HG03135 (cell line): ENCODE results near the gene TCF4.
A peak's percentile ranks its signal among the peaks of the same experiment; 100 is the strongest.

Source experiments
- ATAC-seq: cut with Tn5 transposase; IDR thresholded peaks from one replicate; pipeline ENCODE4 v1.9.1; 2021; ENCODE audit warnings: mild to moderate bottlenecking, moderate library complexity; ENCODE audit not compliant: unreplicated experiment

The TCF4 gene

DNA sequence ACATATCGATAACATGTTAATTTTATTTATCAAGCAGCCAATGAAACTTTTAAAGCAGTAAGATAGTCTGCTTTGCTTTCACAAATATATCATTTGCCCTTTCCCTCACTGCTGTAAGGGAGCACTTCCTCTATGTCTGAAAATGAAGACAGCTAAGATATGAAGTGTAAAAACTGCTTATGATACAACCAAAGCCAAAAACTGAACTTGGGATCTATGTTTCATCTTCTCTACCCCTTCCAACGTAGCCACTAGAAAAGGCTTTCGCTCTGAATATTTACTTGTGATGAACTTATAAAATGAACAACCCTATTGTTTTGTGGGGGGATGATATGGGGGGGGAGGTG, 140.3 kb downstream of the TCF4 start:
- no peak for ATAC-seq

GRCh38 chr18:55446996-55447671, 140.9 kb downstream of the TCF4 start:
- ATAC-seq, result no peak

- no peak for ATAC-seq
These were observed 143.5 kb downstream of the TCF4 start for GRCh38 chr18:55444536-55444935.

GRCh38 chr18:55443776-55444175, 144.2 kb downstream of the TCF4 start:
- ATAC-seq, result no peak

DNA sequence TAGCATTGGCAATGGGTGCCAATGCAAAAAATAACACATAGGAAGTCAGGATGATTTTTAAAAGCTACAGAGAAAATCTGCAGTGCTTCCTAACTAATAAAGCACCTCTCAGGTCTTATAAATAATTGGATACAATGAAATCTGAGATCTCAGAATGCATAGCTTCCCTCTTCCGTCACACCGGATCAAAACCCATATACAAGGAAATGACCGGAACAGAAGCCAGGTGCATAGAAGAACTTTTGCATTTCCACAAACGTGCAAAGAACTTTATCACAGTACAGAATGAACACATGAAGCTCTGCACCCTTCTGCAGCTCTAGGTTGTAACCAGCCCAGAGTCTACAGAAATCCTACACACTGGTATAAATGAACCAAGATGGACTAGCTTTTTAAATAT, 145.4 kb downstream of the TCF4 start:
- no peak for ATAC-seq

DNA sequence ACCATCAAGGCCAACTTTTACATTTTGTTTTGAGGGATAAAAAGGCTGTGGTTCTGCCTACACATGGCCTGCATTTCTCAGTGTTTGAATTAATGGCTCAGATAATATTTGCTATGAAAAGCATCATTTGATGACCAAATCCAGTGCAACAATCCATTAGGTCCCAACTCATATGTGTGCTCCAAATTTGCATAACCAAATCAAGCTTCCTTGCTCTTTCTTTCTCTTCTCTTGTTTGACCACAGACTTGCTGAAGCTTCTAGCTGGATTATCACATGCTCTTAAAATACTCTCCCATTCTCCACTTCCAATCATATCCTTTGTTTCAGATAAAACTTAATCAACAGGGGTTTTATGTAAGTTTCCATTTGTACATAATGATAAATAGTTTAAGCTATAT, 147.0 kb downstream of the TCF4 start:
- ATAC-seq, result no peak

GRCh38 chr18:55439056-55439455, 148.9 kb downstream of the TCF4 start:
- ATAC-seq, result no peak

GRCh38 chr18:55435592-55435991, 152.4 kb downstream of the TCF4 start:
- ATAC-seq, result no peak

GRCh38 chr18:55433648-55434047, 154.3 kb downstream of the TCF4 start:
- no peak for ATAC-seq

DNA sequence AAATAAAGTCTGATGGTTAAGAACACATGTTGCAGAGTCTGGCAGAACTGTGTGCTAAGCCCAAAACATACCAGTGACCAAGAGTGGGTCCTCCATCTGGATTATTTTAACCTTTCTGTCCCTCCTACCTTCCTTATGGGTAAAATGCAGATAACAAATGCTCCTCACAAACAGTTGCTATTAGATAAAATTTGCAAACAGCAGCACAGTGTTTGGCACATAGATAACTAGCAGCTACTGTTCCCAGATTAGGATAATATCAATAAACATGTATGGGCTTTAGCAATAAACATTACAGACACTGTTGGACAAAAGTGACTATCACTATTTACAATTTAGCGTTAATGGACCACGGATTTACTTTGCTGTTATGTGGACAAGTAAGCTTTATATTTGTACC, 154.9 kb downstream of the TCF4 start:
- no peak for ATAC-seq

DNA sequence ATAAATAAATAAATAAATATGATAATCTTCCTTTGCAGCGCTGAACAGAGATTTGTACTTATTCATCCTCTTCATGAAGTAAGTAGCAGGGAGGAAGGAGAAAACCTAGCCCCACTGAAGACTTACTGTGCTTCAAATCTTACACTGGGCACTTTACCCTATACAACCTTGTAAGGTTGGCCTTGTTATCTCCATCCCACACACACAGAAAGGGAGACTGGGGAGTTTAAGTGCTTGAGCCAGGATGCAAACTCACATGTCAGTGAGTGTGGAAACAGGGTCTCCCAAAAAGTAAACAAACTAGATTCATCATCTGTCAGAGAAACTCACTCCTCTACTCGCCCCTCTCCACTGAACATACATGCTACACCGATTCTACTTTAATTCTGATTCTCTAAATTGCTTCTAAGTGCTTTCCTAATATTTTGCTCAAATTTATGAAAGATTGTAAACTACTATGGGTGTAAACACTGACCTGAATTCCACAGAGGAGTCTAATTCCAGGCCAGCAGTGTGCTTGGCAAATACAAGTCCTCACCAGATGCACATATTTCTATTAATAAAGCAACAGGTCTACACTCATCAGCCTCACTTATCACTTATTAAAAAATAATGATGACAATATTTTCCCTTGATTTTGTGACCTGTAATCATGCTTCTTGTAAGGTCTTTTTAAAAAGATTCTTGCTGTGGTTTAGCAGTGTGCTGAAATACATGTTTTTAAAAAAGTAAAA, 155.5 kb downstream of the TCF4 start:
- ATAC-seq, result no peak

DNA sequence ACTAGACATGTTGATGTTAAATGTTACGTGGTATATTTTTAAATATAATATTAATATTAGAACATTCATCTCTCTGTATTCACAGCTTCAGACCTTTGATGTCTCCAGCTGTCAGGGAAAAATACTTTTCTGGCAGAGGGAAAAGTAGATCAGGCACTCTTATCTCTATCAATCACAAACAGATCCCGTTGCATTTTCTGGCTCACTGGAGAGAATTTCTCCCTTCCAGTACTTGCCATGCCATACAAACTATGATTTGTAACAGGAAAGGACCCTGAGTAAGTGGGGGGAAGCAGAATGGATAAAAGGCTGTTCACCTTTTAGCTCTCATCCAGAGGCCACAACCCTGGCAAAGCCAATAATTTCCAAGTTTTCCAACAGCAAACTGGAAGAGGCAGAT, 158.0 kb downstream of the TCF4 start:
- ATAC-seq, result no peak

GRCh38 chr18:55427951-55428350, 160.0 kb downstream of the TCF4 start:
- no peak for ATAC-seq

DNA sequence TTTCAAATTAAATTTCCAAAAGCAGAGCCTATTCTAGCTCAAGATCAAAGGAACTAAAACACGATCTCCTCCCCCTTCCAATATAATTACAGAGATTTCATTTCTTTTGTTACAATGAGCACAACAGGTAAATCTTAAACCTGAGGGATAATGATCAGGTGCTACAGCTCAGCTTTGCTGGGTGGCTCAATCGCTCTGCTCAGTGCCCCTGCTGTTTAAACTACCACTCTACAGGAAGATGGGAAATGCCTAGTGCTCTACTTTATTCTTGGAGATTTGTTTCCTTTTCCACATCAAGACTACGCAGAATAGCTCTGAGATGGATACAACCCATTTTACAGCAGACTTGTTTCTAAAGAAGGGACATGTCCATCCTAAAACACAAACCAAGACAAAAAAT, 162.3 kb downstream of the TCF4 start:
- ATAC-seq, result no peak

- no peak for ATAC-seq
These were observed 165.4 kb downstream of the TCF4 start for GRCh38 chr18:55422456-55423180.

DNA sequence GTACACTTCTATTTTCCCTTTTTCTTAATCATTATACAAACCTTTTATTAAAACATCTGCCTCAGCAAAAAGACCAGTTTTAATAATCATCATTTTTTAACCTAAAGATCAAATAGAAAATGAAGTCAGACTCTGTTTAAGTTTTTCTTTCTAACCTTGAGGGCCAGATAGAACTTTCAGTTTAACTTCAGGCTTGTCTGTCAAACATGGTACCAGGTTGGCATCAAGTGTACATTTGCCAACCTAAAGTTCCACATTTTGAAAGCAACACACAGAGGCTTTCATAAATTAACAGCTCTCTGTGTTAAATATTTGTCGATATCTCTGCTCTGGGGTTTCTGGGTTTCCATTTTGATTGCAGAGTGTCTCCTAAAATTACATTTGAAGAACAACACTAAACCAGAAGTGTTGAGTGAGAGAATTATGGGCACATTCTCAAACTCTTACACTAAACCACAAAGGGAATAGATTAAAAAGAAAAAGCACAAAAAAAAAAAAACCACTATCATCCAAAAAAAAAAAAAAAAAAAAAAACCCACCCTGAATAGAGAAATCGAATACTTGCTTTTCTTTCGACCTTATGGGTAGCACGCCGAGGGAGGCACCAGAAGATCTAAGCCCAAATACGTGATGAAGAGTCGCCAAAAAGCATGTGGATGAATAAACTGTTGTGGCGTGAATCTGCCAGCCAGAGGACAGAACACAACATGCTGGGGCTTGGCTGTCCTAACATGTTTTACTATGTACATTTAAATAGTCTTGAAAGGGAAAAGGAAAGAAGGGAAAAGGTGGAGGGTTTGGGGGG, 166.2 kb downstream of the TCF4 start:
- ATAC-seq, result no peak

GRCh38 chr18:55421308-55421614, 166.7 kb downstream of the TCF4 start:
- ATAC-seq, result no peak

- ATAC-seq, result peak; percentile 56
These were observed 167.2 kb downstream of the TCF4 start for GRCh38 chr18:55420665-55421307.

DNA sequence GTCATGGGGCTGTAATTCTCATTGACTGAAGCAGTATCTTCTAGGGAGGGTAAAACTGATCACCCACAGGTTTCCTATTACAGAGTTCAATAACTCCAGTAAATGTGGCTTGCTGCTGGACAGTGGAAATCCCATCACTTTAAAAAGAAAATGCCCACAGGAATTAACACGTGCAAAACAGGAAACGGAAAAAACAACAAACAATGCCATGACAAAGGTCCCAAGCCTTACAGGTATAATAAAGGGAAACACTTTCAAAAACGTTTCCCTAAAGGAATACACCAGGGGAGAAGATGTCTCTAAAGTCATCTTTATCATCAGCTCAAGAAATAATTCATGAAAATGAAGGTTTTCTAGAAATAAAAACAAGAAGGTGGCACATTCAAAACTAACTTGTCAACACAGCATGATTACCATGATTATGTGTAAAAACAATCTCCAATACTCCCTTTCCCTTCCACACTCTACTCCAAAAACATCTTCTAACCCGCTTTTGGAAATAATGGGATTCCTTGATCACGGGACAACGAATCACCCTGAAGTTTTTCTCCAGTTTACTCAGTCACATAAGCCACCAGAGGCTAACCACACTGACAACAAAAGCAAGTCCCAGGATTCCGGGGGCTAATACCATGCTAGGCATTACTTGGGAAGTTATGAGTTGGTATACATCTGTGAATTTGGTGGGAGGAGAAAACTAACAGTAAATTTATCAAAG, 167.9 kb downstream of the TCF4 start:
- ATAC-seq, result peak; percentile 15
